ENCODE measurements around the gene ZFYVE9. TPM values are rescaled to one million over a fixed set of nuclear protein-coding genes. Genes with fewer than 3 reads are reported as not detected.

ZFYVE9 gene
- total and polyA plus RNA-seq, 5 donors from 2014 or later, result 0.26 to 1.6 (median 0.84) TPM

DNA sequence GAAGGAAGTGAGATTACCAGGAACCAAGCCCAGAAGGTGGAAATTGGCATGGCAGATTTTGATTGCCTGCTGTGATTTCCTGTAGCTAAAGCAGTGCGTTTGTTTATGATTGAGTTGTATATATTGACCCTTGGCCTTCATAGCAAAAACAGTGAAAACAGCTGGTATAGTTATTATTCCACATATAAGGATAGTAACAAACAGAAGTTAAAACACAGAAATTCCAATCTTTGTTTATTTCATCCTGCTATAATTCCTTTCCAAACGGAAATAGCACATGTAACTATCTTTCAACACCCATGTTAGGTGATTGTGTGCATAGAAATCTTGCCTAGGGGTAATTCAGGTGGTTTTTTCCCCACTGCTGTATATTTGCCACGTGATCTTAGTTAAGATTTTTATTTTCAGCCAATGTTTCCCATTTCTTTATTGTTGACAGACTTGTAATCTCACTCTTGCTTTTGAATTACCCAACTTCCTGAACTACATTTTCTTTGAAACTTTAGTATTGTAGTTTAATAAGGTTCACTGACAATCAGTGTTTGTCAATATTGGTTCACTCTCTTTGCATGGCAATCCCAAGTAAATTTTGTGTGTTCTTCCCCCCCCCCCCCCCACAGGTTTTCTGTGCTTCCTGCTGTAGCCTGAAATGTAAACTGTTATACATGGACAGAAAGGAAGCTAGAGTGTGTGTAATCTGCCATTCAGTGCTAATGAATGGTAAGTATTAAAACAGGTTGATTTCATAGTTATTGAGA is 121.4 kb downstream of the ZFYVE9 start:
- Histone ChIP-seq H3K4me3 (ENCODE audit: low read depth, low read length) (no peak overlapping the region), H3K9me3 (ENCODE audit: control insufficient read depth in 2 of 2, low read length in 2 of 2) (no peaks in the 10 kb centered on the region), H3K27ac (ENCODE audit: insufficient read depth, low read length, poor library complexity, severe bottlenecking) (no peak overlapping the region), H3K27me3 (ENCODE audit: control insufficient read depth, insufficient read depth, low read length) (peaks cover 2% of the 10 kb centered on the region), H3K36me3 (ENCODE audit: control insufficient read depth, insufficient read depth, low read length) (no peaks in the 10 kb centered on the region), H3K4me1 (ENCODE audit: control insufficient read depth, insufficient read depth, low read length, poor library complexity, severe bottlenecking) (no peaks in the 10 kb centered on the region)
- Mint-ChIP-seq H3K9me3 (peaks cover 0 to 2% (median 0%) of the 10 kb centered on the region in 7 donors), H3K27me3 (peaks cover 17% of the 10 kb centered on the region), H3K4me1 (peaks cover 0 to 5% (median 0%) of the 10 kb centered on the region in 4 donors), H3K4me3 (no peak overlapping the region), H3K36me3 (peaks cover 9% of the 10 kb centered on the region), H3K27ac (no peak overlapping the region)
- DNase-seq, result no peak
- no peak for ATAC-seq (ENCODE audit: low read depth in 2 of 2)

DNA sequence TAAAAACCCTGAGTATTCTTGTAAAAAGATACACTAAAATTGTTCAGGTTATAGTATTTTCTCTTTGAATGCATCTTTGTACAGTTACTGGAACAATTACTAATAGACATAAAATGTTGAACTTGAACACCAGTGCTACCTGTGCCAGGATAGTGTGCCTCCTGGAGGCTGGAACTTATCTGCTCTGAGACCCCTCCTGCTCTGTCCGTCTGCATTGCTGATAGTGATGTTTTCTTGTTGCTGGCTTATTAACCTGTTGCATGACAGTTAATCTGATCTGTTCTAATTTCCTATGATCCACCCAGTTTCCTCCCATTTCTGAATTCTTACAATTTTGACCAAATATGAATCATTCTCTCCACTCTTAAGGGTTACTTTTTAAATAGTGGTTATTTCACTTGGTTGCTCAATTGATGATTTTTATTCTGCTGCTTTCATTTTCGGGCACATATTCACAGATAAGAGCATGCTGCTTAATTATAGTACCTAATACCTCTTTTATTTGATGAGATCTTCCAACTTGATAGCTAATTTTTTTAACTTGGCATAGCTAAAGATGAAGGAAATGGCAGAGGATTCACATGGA is 122.7 kb downstream of the ZFYVE9 start:
- peaks cover 2% of the 10 kb centered on the region for H3K27me3 ChIP-seq (ENCODE audit: control insufficient read depth, insufficient read depth, low read length)
- H3K9me3 Mint-ChIP-seq, result peaks cover 0 to 2% (median 0%) of the 10 kb centered on the region in 7 donors

DNA sequence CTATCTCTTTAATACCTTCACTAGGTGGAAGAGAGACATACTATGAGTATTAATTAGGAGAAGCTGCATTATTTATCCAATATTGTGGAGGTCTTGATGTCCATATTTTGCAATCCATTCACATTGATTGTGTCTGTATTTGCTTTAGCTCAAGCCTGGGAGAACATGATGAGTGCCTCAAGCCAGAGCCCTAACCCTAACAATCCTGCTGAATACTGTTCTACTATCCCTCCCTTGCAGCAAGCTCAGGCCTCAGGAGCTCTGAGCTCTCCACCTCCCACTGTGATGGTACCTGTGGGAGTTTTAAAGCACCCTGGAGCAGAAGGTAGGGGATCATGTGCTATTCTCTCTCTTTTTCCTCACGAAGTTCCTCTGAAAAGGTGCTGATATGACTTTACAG is 124.6 kb downstream of the ZFYVE9 start:
- Histone ChIP-seq H3K36me3 (ENCODE audit: control insufficient read depth, insufficient read depth, low read length) (no peaks in the 10 kb centered on the region), H3K9me3 (ENCODE audit: control insufficient read depth in 2 of 2, low read length in 2 of 2) (no peaks in the 10 kb centered on the region), H3K4me3 (ENCODE audit: low read depth, low read length) (no peak overlapping the region), H3K4me1 (ENCODE audit: control insufficient read depth, insufficient read depth, low read length, poor library complexity, severe bottlenecking) (no peaks in the 10 kb centered on the region), H3K27me3 (ENCODE audit: control insufficient read depth, insufficient read depth, low read length) (peaks cover 2% of the 10 kb centered on the region), H3K27ac (ENCODE audit: insufficient read depth, low read length, poor library complexity, severe bottlenecking) (no peak overlapping the region)
- no peak for ATAC-seq (ENCODE audit: low read depth in 2 of 2)
- Mint-ChIP-seq H3K4me3 (no peak overlapping the region), H3K27ac (no peak overlapping the region), H3K9me3 (peaks cover 0 to 2% (median 0%) of the 10 kb centered on the region in 7 donors), H3K27me3 (peaks cover 17% of the 10 kb centered on the region), H3K36me3 (peaks cover 12% of the 10 kb centered on the region), H3K4me1 (peaks cover 0 to 5% (median 0%) of the 10 kb centered on the region in 4 donors)
- DNase-seq, result no peak

More for the DNA sequence above, 122.7 kb downstream of the ZFYVE9 start:
- no peaks in the 10 kb centered on the region for H3K4me1 ChIP-seq (ENCODE audit: control insufficient read depth, insufficient read depth, low read length, poor library complexity, severe bottlenecking)
- Mint-ChIP-seq H3K4me1 (peaks cover 0 to 5% (median 0%) of the 10 kb centered on the region in 4 donors), H3K36me3 (peaks cover 12% of the 10 kb centered on the region), H3K27ac (no peak overlapping the region), H3K4me3 (no peak overlapping the region), H3K27me3 (peaks cover 17% of the 10 kb centered on the region)
- H3K4me3 ChIP-seq (ENCODE audit: low read depth, low read length), result no peak overlapping the region
- H3K27ac ChIP-seq (ENCODE audit: insufficient read depth, low read length, poor library complexity, severe bottlenecking), result no peak overlapping the region
- DNase-seq, result no peak
- ATAC-seq (ENCODE audit: low read depth in 2 of 2), result no peak
- no peaks in the 10 kb centered on the region for H3K9me3 ChIP-seq (ENCODE audit: control insufficient read depth in 2 of 2, low read length in 2 of 2)
- H3K36me3 ChIP-seq (ENCODE audit: control insufficient read depth, insufficient read depth, low read length), result no peaks in the 10 kb centered on the region

DNA sequence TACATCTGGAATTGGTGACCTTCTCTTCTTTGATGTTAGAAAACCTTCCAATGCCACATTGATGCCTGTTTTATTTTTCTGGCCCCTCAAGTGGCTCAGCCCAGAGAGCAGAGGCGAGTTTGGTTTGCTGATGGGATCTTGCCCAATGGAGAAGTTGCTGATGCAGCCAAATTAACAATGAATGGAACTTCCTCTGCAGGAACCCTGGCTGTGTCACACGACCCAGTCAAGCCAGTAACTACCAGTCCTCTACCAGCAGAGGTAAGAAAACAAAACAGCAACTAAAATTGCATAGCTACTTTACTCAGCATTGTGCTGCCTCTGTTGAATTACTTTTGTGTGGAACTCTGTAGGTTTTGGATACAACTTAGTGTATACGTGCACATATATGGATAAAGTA is 126.5 kb downstream of the ZFYVE9 start:
- H3K27me3 Mint-ChIP-seq, result peaks cover 13% of the 10 kb centered on the region
- Histone ChIP-seq H3K4me3 (ENCODE audit: low read depth, low read length) (no peak overlapping the region), H3K9me3 (ENCODE audit: control insufficient read depth in 2 of 2, low read length in 2 of 2) (no peaks in the 10 kb centered on the region), H3K27ac (ENCODE audit: insufficient read depth, low read length, poor library complexity, severe bottlenecking) (no peak overlapping the region), H3K36me3 (ENCODE audit: control insufficient read depth, insufficient read depth, low read length) (no peaks in the 10 kb centered on the region), H3K4me1 (ENCODE audit: control insufficient read depth, insufficient read depth, low read length, poor library complexity, severe bottlenecking) (no peaks in the 10 kb centered on the region), H3K27me3 (ENCODE audit: control insufficient read depth, insufficient read depth, low read length) (peaks cover 2% of the 10 kb centered on the region)
- peaks cover 12% of the 10 kb centered on the region for H3K36me3 Mint-ChIP-seq
- no peak for ATAC-seq (ENCODE audit: low read depth in 2 of 2)
- no peak for DNase-seq
- peaks cover 0 to 2% (median 0%) of the 10 kb centered on the region in 7 donors for H3K9me3 Mint-ChIP-seq
- no peak overlapping the region for H3K27ac Mint-ChIP-seq
- peaks cover 0 to 2% (median 0%) of the 10 kb centered on the region in 4 donors for H3K4me1 Mint-ChIP-seq
- H3K4me3 Mint-ChIP-seq, result no peak overlapping the region

DNA sequence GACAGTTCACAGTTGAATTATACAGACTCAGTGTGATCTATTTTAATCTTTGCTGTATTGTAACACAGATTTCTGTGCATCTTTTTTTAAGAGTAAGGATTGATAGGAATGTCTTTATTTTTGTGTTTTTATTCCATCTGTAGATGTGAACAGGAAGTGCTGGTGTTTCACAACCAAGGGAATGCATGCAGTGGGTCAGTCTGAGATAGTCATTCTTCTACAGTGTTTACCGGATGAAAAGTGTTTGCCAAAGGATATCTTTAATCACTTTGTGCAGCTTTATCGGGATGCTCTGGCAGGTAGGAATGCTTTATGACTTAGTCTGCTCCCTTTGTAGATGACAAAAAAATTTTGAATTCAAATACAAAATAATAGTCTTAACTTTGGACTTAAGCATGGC is 139.6 kb downstream of the ZFYVE9 start:
- H3K4me1 Mint-ChIP-seq, result peaks cover 0 to 2% (median 0%) of the 10 kb centered on the region in 4 donors
- no peaks in the 10 kb centered on the region for H3K4me1 ChIP-seq (ENCODE audit: control insufficient read depth, insufficient read depth, low read length, poor library complexity, severe bottlenecking)
- H3K36me3 ChIP-seq (ENCODE audit: control insufficient read depth, insufficient read depth, low read length), result no peaks in the 10 kb centered on the region
- ATAC-seq (ENCODE audit: low read depth in 2 of 2), result no peak
- no peak for DNase-seq
- H3K4me3 Mint-ChIP-seq, result no peak overlapping the region
- no peaks in the 10 kb centered on the region for H3K9me3 Mint-ChIP-seq
- H3K27me3 Mint-ChIP-seq, result peaks cover 17% of the 10 kb centered on the region
- H3K36me3 Mint-ChIP-seq, result peaks cover 3% of the 10 kb centered on the region
- no peaks in the 10 kb centered on the region for H3K9me3 ChIP-seq (ENCODE audit: control insufficient read depth in 2 of 2, low read length in 2 of 2)
- H3K27ac Mint-ChIP-seq, result no peak overlapping the region
- H3K27ac ChIP-seq (ENCODE audit: insufficient read depth, low read length, poor library complexity, severe bottlenecking), result no peak overlapping the region
- H3K27me3 ChIP-seq (ENCODE audit: control insufficient read depth, insufficient read depth, low read length), result peaks cover 4% of the 10 kb centered on the region
- no peak overlapping the region for H3K4me3 ChIP-seq (ENCODE audit: low read depth, low read length)

DNA sequence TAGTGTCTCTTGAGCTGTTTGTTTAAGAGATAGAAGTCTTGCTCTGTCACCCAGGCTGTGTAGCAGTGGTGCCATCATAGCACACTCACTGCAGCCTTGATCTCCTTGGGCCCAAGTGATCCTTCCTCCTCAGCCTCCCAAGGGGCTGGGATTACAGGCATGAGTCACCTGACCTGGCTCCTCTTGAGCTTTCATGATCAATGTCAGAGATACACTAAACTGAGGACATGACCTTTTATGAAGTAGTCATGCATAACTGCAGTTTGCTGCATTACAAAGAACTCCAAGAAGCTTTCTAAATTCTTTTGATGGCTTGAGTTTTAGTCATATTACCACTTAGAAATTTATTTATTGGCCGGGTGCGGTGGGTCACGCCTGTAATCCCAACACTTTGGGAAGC is 146.4 kb downstream of the ZFYVE9 start:
- Mint-ChIP-seq H3K27me3 (peaks cover 11% of the 10 kb centered on the region), H3K9me3 (no peaks in the 10 kb centered on the region), H3K4me1 (peaks cover 0 to 2% (median 0%) of the 10 kb centered on the region in 4 donors), H3K36me3 (peaks cover 3% of the 10 kb centered on the region), H3K4me3 (no peak overlapping the region), H3K27ac (no peak overlapping the region)
- peaks cover 4% of the 10 kb centered on the region for H3K27me3 ChIP-seq (ENCODE audit: control insufficient read depth, insufficient read depth, low read length)
- H3K4me3 ChIP-seq (ENCODE audit: low read depth, low read length), result no peak overlapping the region
- no peaks in the 10 kb centered on the region for H3K9me3 ChIP-seq (ENCODE audit: control insufficient read depth in 2 of 2, low read length in 2 of 2)
- ATAC-seq (ENCODE audit: low read depth in 2 of 2) (no peak), DNase-seq (no peak)
- no peak overlapping the region for H3K27ac ChIP-seq (ENCODE audit: insufficient read depth, low read length, poor library complexity, severe bottlenecking)
- H3K36me3 ChIP-seq (ENCODE audit: control insufficient read depth, insufficient read depth, low read length), result no peaks in the 10 kb centered on the region
- H3K4me1 ChIP-seq (ENCODE audit: control insufficient read depth, insufficient read depth, low read length, poor library complexity, severe bottlenecking), result no peaks in the 10 kb centered on the region

DNA sequence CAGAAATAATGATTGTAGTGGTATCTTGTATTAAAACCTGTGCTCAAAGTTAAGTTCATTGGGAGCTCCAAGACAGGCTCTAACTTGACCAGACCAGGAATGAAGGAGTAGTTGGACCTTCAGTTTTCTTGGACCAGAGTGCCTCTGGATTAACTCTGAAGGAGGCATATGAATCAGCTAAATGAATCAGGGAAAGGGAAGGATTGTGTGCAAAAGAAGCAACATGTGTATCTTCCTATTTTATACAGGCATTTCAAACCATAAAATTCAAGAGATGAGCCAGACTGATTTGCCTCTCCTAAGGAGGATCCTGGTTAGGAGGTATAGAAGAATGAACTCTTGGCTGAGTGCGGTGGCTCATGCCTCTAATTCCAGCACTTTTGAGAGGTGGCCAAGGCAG is 152.7 kb downstream of the ZFYVE9 start:
- Mint-ChIP-seq H3K9me3 (no peaks in the 10 kb centered on the region), H3K4me3 (no peak overlapping the region), H3K36me3 (no peaks in the 10 kb centered on the region), H3K27me3 (no peaks in the 10 kb centered on the region), H3K27ac (no peak overlapping the region), H3K4me1 (peaks cover 0 to 2% (median under 1%) of the 10 kb centered on the region in 4 donors)
- Histone ChIP-seq H3K27me3 (ENCODE audit: control insufficient read depth, insufficient read depth, low read length) (no peaks in the 10 kb centered on the region), H3K36me3 (ENCODE audit: control insufficient read depth, insufficient read depth, low read length) (no peaks in the 10 kb centered on the region), H3K4me3 (ENCODE audit: low read depth, low read length) (no peak overlapping the region), H3K9me3 (ENCODE audit: control insufficient read depth in 2 of 2, low read length in 2 of 2) (no peaks in the 10 kb centered on the region), H3K4me1 (ENCODE audit: control insufficient read depth, insufficient read depth, low read length, poor library complexity, severe bottlenecking) (no peaks in the 10 kb centered on the region), H3K27ac (ENCODE audit: insufficient read depth, low read length, poor library complexity, severe bottlenecking) (no peak overlapping the region)
- DNase-seq, result no peak
- ATAC-seq (ENCODE audit: low read depth in 2 of 2), result no peak
